ENCODE results near the gene CALHM3. TPM values are rescaled to one million over a fixed set of nuclear protein-coding genes. Genes with fewer than 3 reads are reported as not detected.
"Not testable (repeated sequence)": the region's sequence is repeated elsewhere in the genome, so short reads cannot be mapped to it uniquely, and the experiment has no call there.

Gene CALHM3
- total RNA-seq, 1 experiment from 2014 or later, result 0.13 TPM

DNA sequence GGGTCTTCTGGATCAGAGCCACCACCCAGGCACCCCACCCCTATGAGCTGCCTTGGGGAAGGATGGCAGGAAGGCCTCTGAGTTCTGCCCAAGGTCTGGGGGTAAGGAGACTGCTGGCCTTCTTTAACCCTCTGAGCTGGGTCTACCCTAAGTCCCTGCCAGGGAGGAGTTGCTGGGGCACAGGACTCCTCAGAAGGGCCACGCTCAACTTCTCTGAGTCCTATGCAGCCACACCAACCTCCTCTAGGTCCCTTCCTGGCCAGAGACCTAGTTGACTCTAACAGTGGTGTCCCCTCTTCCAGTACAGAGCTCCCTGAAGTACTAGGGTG lies 11.9 kb upstream of the CALHM3 start (continued):
- no peak for TF ChIP-seq ARID4B (CRISPR knock-in tag; IDR thresholded peaks at IDR 0.05; ENCODE audit: borderline replicate concordance)
- TF ChIP-seq, protein P1, sequence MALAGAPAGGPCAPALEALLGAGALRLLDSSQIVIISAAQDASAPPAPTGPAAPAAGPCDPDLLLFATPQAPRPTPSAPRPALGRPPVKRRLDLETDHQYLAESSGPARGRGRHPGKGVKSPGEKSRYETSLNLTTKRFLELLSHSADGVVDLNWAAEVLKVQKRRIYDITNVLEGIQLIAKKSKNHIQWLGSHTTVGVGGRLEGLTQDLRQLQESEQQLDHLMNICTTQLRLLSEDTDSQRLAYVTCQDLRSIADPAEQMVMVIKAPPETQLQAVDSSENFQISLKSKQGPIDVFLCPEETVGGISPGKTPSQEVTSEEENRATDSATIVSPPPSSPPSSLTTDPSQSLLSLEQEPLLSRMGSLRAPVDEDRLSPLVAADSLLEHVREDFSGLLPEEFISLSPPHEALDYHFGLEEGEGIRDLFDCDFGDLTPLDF (CRISPR knock-in tag; IDR thresholded peaks at IDR 0.05), result no peak
- no peak for TF ChIP-seq NFATC4 (CRISPR knock-in tag; IDR thresholded peaks at IDR 0.05)
- TF ChIP-seq NR1H2 (CRISPR knock-in tag; IDR thresholded peaks at IDR 0.05), result no peak
- TF ChIP-seq ZNF317 (CRISPR knock-in tag; IDR thresholded peaks at IDR 0.05; ENCODE audit: borderline replicate concordance, low read depth), result no peak
- TF ChIP-seq, protein P2, sequence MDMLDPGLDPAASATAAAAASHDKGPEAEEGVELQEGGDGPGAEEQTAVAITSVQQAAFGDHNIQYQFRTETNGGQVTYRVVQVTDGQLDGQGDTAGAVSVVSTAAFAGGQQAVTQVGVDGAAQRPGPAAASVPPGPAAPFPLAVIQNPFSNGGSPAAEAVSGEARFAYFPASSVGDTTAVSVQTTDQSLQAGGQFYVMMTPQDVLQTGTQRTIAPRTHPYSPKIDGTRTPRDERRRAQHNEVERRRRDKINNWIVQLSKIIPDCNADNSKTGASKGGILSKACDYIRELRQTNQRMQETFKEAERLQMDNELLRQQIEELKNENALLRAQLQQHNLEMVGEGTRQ (CRISPR knock-in tag; IDR thresholded peaks at IDR 0.05), result no peak
- TF ChIP-seq TCF7 (CRISPR knock-in tag; IDR thresholded peaks at IDR 0.05; ENCODE audit: low read depth), result no peak

- Mint-ChIP-seq H3K9me3 (no peaks in the 10 kb centered on the region), H3K36me3 (no peaks in the 10 kb centered on the region), H3K4me3 (no peak overlapping the region), H3K27me3 (ENCODE audit: low read depth) (peaks cover 11% of the 10 kb centered on the region), H3K4me1 (no peaks in the 10 kb centered on the region), H3K27ac (no peak overlapping the region)
- no peak for TF ChIP-seq MXD4 (CRISPR knock-in tag; IDR thresholded peaks at IDR 0.05; ENCODE audit: borderline replicate concordance)
- no peak for TF ChIP-seq ZNF317 (CRISPR knock-in tag; IDR thresholded peaks at IDR 0.05; ENCODE audit: borderline replicate concordance, low read depth)
- no peak for TF ChIP-seq ESRRA (CRISPR knock-in tag; IDR thresholded peaks at IDR 0.05; ENCODE audit: borderline replicate concordance)
- TF ChIP-seq FOXK1 (CRISPR knock-in tag; IDR thresholded peaks at IDR 0.05), result no peak
- TF ChIP-seq ZNF138 (CRISPR knock-in tag; conservative IDR thresholded peaks at IDR 0.05), result no peak
- TF ChIP-seq SOX15 (CRISPR knock-in tag; IDR thresholded peaks at IDR 0.05), result no peak
- TF ChIP-seq E2F5 (CRISPR knock-in tag; IDR thresholded peaks at IDR 0.05), result no peak
- no peak for TF ChIP-seq SMAD3 (CRISPR knock-in tag; IDR thresholded peaks at IDR 0.05; ENCODE audit: borderline replicate concordance)
- TF ChIP-seq ZNF423 (CRISPR knock-in tag; IDR thresholded peaks at IDR 0.05), result no peak
- no peak for TF ChIP-seq PRRX2 (CRISPR knock-in tag; IDR thresholded peaks at IDR 0.05)
- no peak for TF ChIP-seq NR1H2 (CRISPR knock-in tag; IDR thresholded peaks at IDR 0.05)
- ATAC-seq (no peak), DNase-seq (ENCODE audit: low spot score) (no peak)
- CTCF ChIA-PET, result no interaction called here
- POLR2A ChIA-PET, result no interaction called here
Observed at GRCh38 chr10:103487410-103487708, 8.3 kb upstream of the CALHM3 start.

GRCh38 chr10:103486635-103487409 lies 7.8 kb upstream of the CALHM3 start:
- ATAC-seq; H3K36me3 Mint-ChIP-seq; POLR2A ChIA-PET; H3K4me1 Mint-ChIP-seq; DNase-seq (ENCODE audit: low spot score); H3K4me3 Mint-ChIP-seq; H3K27ac Mint-ChIP-seq; H3K9me3 Mint-ChIP-seq; H3K27me3 Mint-ChIP-seq (ENCODE audit: low read depth): not testable (repeated sequence)
- CTCF ChIA-PET, result interaction anchor here (1.0 to 4.0 kb wide), 14 partner anchors 9 to 205 kb away, joined by 3 to 29 read pairs (median 12); partner anchors contain the start of genes CALHM1, CALHM2 and NEURL1
- TF ChIP-seq ZNF121 (CRISPR knock-in tag; IDR thresholded peaks at IDR 0.05), result peak; percentile 85

Data from WTC11 (cell line).